ENCODE measurements around the gene POLR3B. TPM values are rescaled to one million over a fixed set of nuclear protein-coding genes. Genes with fewer than 3 reads are reported as not detected.

The POLR3B gene
- total RNA-seq, 1 experiment from 2014 or later: 13.3 TPM

DNA sequence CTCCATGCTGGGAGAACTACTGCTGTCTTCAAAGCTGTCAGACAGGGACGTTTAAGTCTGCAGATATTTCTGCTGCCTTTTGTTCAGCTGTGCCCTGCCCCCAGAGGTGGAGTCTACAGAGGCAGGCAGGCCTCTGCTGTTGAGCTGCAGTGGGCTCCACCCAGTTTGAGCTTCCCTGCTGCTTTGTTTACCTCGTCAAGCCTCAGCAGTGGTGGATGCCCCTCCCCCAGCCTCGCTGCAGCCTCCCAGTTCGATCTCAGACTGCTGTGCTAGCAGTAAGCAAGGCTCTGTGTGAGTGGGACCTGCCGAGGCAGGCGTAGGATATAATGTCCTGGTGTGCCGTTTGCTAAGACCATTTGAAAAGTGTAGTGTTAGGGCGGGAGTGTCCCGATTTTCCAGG is 193.9 kb downstream of the POLR3B start:
- no peak for DNase-seq (ENCODE audit: low read depth)

DNA sequence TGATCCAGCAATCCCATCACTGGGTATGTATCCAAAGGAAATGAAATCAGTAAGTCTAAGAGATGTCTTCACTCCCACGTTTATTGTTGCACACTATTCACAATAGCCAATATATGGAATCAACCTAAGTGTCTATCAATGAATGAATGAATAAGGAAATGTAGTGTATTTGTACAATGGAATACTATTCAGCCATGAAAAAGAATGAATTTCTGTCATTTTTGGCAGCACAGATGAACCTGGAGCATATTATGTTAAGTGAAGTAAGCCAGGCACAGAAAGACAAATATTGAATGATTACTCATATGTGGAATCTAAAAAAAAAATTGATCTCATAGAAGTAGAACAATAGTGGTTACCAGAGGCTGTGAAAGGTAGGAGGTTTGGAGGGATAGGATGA is 194.7 kb downstream of the POLR3B start:
- DNase-seq (ENCODE audit: low read depth): no peak

Other genes with a start within 250 kb of the POLR3B start
- gene NUAK1, start 218.8 kb upstream of the POLR3B start, total RNA-seq (2014; rRNA removed): 2.4 and 6.0 TPM in 2 replicates
- 177 and 193 TPM in 2 replicates for gene CKAP4, start 109.7 kb upstream of the POLR3B start, total RNA-seq (2014; rRNA removed)
- gene TCP11L2, start 55.0 kb upstream of the POLR3B start, total RNA-seq (2014; rRNA removed): 2.6 and 5.1 TPM in 2 replicates
- gene RFX4, start 225.3 kb downstream of the POLR3B start, total RNA-seq (2014; rRNA removed): not detected in 2 replicates

Data from LHCN-M2 (cell line).